Spleen (tissue), 11 donors: ENCODE results near the gene ZNF254. TPM values are rescaled to one million over a fixed set of nuclear protein-coding genes. Genes with fewer than 3 reads are reported as not detected.

Experiments
- DNase-seq: peaks from one replicate; pipeline ENCODE4 v3.0.0-alpha.2; 2020
- H3K27ac ChIP-seq, 8 donors: fragments of 200-600 bp; sonication (generic) in 7 of 8; 1 replicate in 4 of 8; 2 replicates in 4 of 8; pipeline versions ENCODE4 v1.5.0 to v1.8.0; 2016 to 2021; ENCODE audit warnings: inconsistent platforms in 4 of 8, mild to moderate bottlenecking in 4 of 8, moderate library complexity in 1 of 8
- H3K27me3 ChIP-seq, 7 donors: fragments of 200-600 bp; sonication (generic) in 6 of 7; replicated peaks in 1 of 7; 1 replicate in 4 of 7; 2 replicates in 3 of 7; pipeline versions ENCODE4 v1.5.0 to v1.8.0; 2016 to 2021; ENCODE audit warnings: inconsistent platforms in 3 of 7, mild to moderate bottlenecking in 1 of 7
- H3K36me3 ChIP-seq, 6 donors: fragments of 200-600 bp; sonication (generic) in 5 of 6; 1 replicate in 4 of 6; 2 replicates in 2 of 6; pipeline versions ENCODE4 v1.5.0 to v1.8.0; 2016 to 2021; ENCODE audit warnings: inconsistent platforms in 2 of 6
- H3K4me1 ChIP-seq, 6 donors: fragments of 200-600 bp; sonication (generic) in 5 of 6; 1 replicate in 3 of 6; 2 replicates in 3 of 6; pipeline versions ENCODE4 v1.5.0 to v1.8.0; 2016 to 2021; ENCODE audit warnings: inconsistent platforms in 3 of 6
- H3K4me3 ChIP-seq, 8 donors: fragments of 200-600 bp; sonication (generic) in 7 of 8; 1 replicate in 4 of 8; 2 replicates in 4 of 8; pipeline versions ENCODE4 v1.5.0 to v1.8.0; 2016 to 2021; ENCODE audit warnings: inconsistent platforms in 4 of 8, mild to moderate bottlenecking in 4 of 8, moderate library complexity in 2 of 8
- H3K9me3 ChIP-seq, 8 donors: fragments of 200-600 bp; sonication (generic) in 7 of 8; 1 replicate in 4 of 8; 2 replicates in 4 of 8; pipeline versions ENCODE4 v1.5.0 to v1.8.0; 2016 to 2021; ENCODE audit warnings: inconsistent platforms in 4 of 8
- CTCF ChIP-seq, 11 experiments: fragments of 200-600 bp in 7 of 11; fragments of 450-650 bp in 4 of 11; sonication (generic) in 4 of 11; IDR thresholded peaks in 8 of 11; conservative IDR thresholded peaks in 3 of 11; 1 replicate in 7 of 11; 2 replicates in 4 of 11; pipeline versions ENCODE4 v1.4.0 to v1.8.0; 2016 to 2021; ENCODE audit warnings: antibody characterized with exemption in 11 of 11, inconsistent platforms in 4 of 11, mild to moderate bottlenecking in 1 of 11
- POLR2A ChIP-seq, 3 donors: fragments of 450-650 bp; IDR thresholded peaks; one replicate each; pipeline ENCODE4 v1.5.1; 2017; ENCODE audit warnings: antibody characterized with exemption in 3 of 3, mild to moderate bottlenecking in 1 of 3
- POLR2AphosphoS5 ChIP-seq, 3 donors: sonication (generic); formaldehyde crosslinking; IDR thresholded peaks; one replicate each; pipeline ENCODE4 v1.5.1; 2017; ENCODE audit warnings: antibody characterized with exemption in 3 of 3
- WGBS, 5 donors: extraction: QIAGEN DNeasy Blood & Tissue Kit in 3 of 5; methylation state at CpG; one replicate each; pipeline versions ENCODE4 v1.1.5 to v1.1.7; 2013 to 2018; 5-methylcytosine and 5-hydroxymethylcytosine counted together
- intact Hi-C: fragments of 100-400 bp; cut with DNase I; formaldehyde crosslinking; loops from one replicate; pipeline ENCODE4 v1.15.0; 2023; ENCODE audit warnings: low total_unique reads
- polyA plus RNA-seq, 3 donors: library from polyadenylated mRNA; stranded (reverse); fragments of 200-250 nt; gene quantifications; one replicate each; pipeline ENCODE4 v1.2.1, GENCODE V29; 2013
- total RNA-seq, 7 donors: library from RNA; depleted of rRNA in 3 of 7; stranded (reverse); fragments of >200 nt in 3 of 7; fragmentation: NEBNext Ultra II Directional in 4 of 7; extraction: Animal tissue kit (Norgen Biotek cat#: 25700) in 4 of 7; gene quantifications; one replicate each; pipeline versions ENCODE4 v1.1.0 to v1.2.1, GENCODE V29; 2016 to 2021
- donor health status: healthy with polysubstance abuse.
- donor health status: DM: no; HTN: no; CAD: no; lungs with moderate emphysema.
- donor health status: DM: no; HTN: no; CAD: no.
- donor health status: Bipolar disorder and iron deficiency.
- donor health status: healthy.
- donor health status: DM: no; HTN: no; CAD: no.
- donor health status: DM: yes; HTN: yes; CAD: no.

The ZNF254 gene
- total and polyA plus RNA-seq, 10 donors: 5.6 to 35.6 (median 25.3) TPM

GRCh38 chr19:24141612-24142011 is 54.6 kb downstream of the ZNF254 start:
- no peaks in the 10 kb centered on the region for H3K4me1 ChIP-seq
- H3K27me3 ChIP-seq: no peaks in the 10 kb centered on the region
- H3K9me3 ChIP-seq: peaks cover 0 to 100% (median 98%) of the 10 kb centered on the region in 8 donors
- H3K36me3 ChIP-seq: peaks cover 0 to 50% (median 13%) of the 10 kb centered on the region in 6 donors
- intact Hi-C loops: no loop called here
- no peak for DNase-seq
- no peak overlapping the region for H3K4me3 ChIP-seq
- no peak for TF ChIP-seq CTCF (IDR thresholded peaks at IDR 0.05 in 8 of 11, conservative IDR thresholded peaks at IDR 0.05 in 3 of 11)
- TF ChIP-seq POLR2AphosphoS5 (IDR thresholded peaks at IDR 0.05): no peak
- no peak for TF ChIP-seq POLR2A (IDR thresholded peaks at IDR 0.05)
- H3K27ac ChIP-seq: no peak overlapping the region

GRCh38 chr19:24142771-24143170 is 55.8 kb downstream of the ZNF254 start:
- H3K4me1 ChIP-seq: no peaks in the 10 kb centered on the region
- H3K27me3 ChIP-seq: no peaks in the 10 kb centered on the region
- WGBS, 5 donors: 96 to 100% (median 98%) methylated on average over 3 of the region's 3 CpGs
- intact Hi-C loops: no loop called here
- H3K9me3 ChIP-seq: peaks cover 0 to 100% (median 98%) of the 10 kb centered on the region in 8 donors
- no peak overlapping the region for H3K27ac ChIP-seq
- DNase-seq: no peak
- TF ChIP-seq POLR2A (IDR thresholded peaks at IDR 0.05) (no peak), POLR2AphosphoS5 (IDR thresholded peaks at IDR 0.05) (no peak), CTCF (IDR thresholded peaks at IDR 0.05 in 8 of 11, conservative IDR thresholded peaks at IDR 0.05 in 3 of 11) (no peak)
- no peak overlapping the region for H3K4me3 ChIP-seq
- peaks cover 2 to 50% (median 16%) of the 10 kb centered on the region in 6 donors for H3K36me3 ChIP-seq

GRCh38 chr19:24159707-24160106 is 72.7 kb downstream of the ZNF254 start:
- intact Hi-C loops: no loop called here
- H3K4me3 ChIP-seq: no peak overlapping the region
- H3K27ac ChIP-seq: no peak overlapping the region
- no peaks in the 10 kb centered on the region for H3K27me3 ChIP-seq
- no peak for DNase-seq
- TF ChIP-seq POLR2AphosphoS5 (IDR thresholded peaks at IDR 0.05): no peak
- no peaks in the 10 kb centered on the region for H3K4me1 ChIP-seq
- peaks cover 0 to 17% (median 8%) of the 10 kb centered on the region in 6 donors for H3K36me3 ChIP-seq
- H3K9me3 ChIP-seq: peaks cover 0 to 100% (median 84%) of the 10 kb centered on the region in 8 donors
- 85 to 95% (median 86%) methylated on average over 2 of the region's 2 CpGs for WGBS, 5 donors

GRCh38 chr19:24166055-24166454 is 79.1 kb downstream of the ZNF254 start:
- WGBS, 5 donors: 85 to 96% (median 89%) methylated on average over 3 of the region's 3 CpGs
- TF ChIP-seq POLR2AphosphoS5 (IDR thresholded peaks at IDR 0.05) (no peak), POLR2A (IDR thresholded peaks at IDR 0.05) (no peak), CTCF (IDR thresholded peaks at IDR 0.05 in 8 of 11, conservative IDR thresholded peaks at IDR 0.05 in 3 of 11) (no peak)
- intact Hi-C loops: no loop called here
- DNase-seq: no peak
- Histone ChIP-seq H3K4me3 (no peak overlapping the region), H3K27ac (no peak overlapping the region), H3K4me1 (no peaks in the 10 kb centered on the region), H3K27me3 (no peaks in the 10 kb centered on the region), H3K9me3 (peaks cover 0 to 100% (median 59%) of the 10 kb centered on the region in 8 donors), H3K36me3 (peaks cover 0 to 7% (median 0%) of the 10 kb centered on the region in 6 donors)

GRCh38 chr19:24173882-24174281 is 86.9 kb downstream of the ZNF254 start:
- intact Hi-C loops: no loop called here

More at GRCh38 chr19:24173882-24174281, 86.9 kb downstream of the ZNF254 start:
- TF ChIP-seq POLR2A (IDR thresholded peaks at IDR 0.05) (no peak), POLR2AphosphoS5 (IDR thresholded peaks at IDR 0.05) (no peak), CTCF (IDR thresholded peaks at IDR 0.05 in 8 of 11, conservative IDR thresholded peaks at IDR 0.05 in 3 of 11) (no peak)
- H3K9me3 ChIP-seq: peaks cover 0 to 93% (median 21%) of the 10 kb centered on the region in 8 donors
- DNase-seq: no peak
- 82 to 100% (median 92%) methylated on average over 2 of the region's 2 CpGs for WGBS, 5 donors
- no peak overlapping the region for H3K4me3 ChIP-seq
- no peaks in the 10 kb centered on the region for H3K27me3 ChIP-seq
- H3K27ac ChIP-seq: no peak overlapping the region
- H3K36me3 ChIP-seq: no peaks in the 10 kb centered on the region
- no peaks in the 10 kb centered on the region for H3K4me1 ChIP-seq
